Calu3 (cell line): Measurements from ENCODE around the gene MPC1. TPM values are rescaled to one million over a fixed set of nuclear protein-coding genes. Genes with fewer than 3 reads are reported as not detected.
"Not testable (repeated sequence)": the region's sequence is repeated elsewhere in the genome, so short reads cannot be mapped to it uniquely, and the experiment has no call there.

Experiments
- BruUV-seq: library from RNA; stranded (reverse); fragments of 400-500 nt; replicated peaks from 2 replicates; lab custom pipeline; 2021; lab: Mats Ljungman, UMichigan
- CTCF ChIA-PET: fragments of 300-600 bp; sonication (Branson Sonifier 250); formaldehyde crosslinking; loops from one replicate; lab custom pipeline; 2022; ENCODE audit warnings: antibody characterized with exemption; lab: Charles Lee
- DNase-seq: peaks from one replicate; pipeline ENCODE4 v3.0.0; 2022
- H3K27ac Mint-ChIP-seq: one replicate; pipeline ENCODE4 v1.8.0; 2022; ENCODE audit warnings: mixed read lengths; ENCODE audit not compliant: unreplicated experiment
- H3K27me3 Mint-ChIP-seq: one replicate; pipeline ENCODE4 v1.8.0; 2022; ENCODE audit warnings: mixed read lengths; ENCODE audit not compliant: unreplicated experiment
- H3K36me3 Mint-ChIP-seq: one replicate; pipeline ENCODE4 v1.8.0; 2022; ENCODE audit warnings: mild to moderate bottlenecking, moderate library complexity, mixed read lengths; ENCODE audit not compliant: insufficient read depth, unreplicated experiment
- H3K4me1 Mint-ChIP-seq: one replicate; pipeline ENCODE4 v1.8.0; 2022; ENCODE audit warnings: mild to moderate bottlenecking, low read depth, mixed read lengths; ENCODE audit not compliant: unreplicated experiment
- H3K4me3 Mint-ChIP-seq: one replicate; pipeline ENCODE4 v1.8.0; 2022; ENCODE audit warnings: mild to moderate bottlenecking, low read depth, moderate library complexity, mixed read lengths; ENCODE audit not compliant: unreplicated experiment
- H3K9me3 Mint-ChIP-seq: one replicate; pipeline ENCODE4 v1.8.0; 2022; ENCODE audit warnings: low read depth, mixed read lengths; ENCODE audit not compliant: unreplicated experiment
- CTCF ChIP-seq: fragments of 200-600 bp; IDR thresholded peaks from one replicate; pipeline ENCODE4 v1.8.0; 2022; ENCODE audit warnings: antibody characterized with exemption; ENCODE audit not compliant: unreplicated experiment
- intact Hi-C: fragments of 100-400 bp; cut with micrococcal nuclease; formaldehyde crosslinking; loops from one replicate; pipeline ENCODE4 v1.10.0; 2022; ENCODE audit not compliant: unreplicated experiment
- total RNA-seq: library from RNA; stranded (reverse); gene quantifications from 2 replicates; pipeline ENCODE4 v1.2.3, GENCODE V29; 2022

Gene MPC1
- total RNA-seq, 1 experiment from 2014 or later, result 48.9 TPM

GRCh38 chr6:166386111-166386510 lies 3.4 kb upstream of the MPC1 start:
- no TSS peak for BruUV-seq
- no peak for DNase-seq
- H3K4me3 Mint-ChIP-seq, result no peak overlapping the region
- H3K36me3 Mint-ChIP-seq, result peaks cover 35% of the 10 kb centered on the region
- H3K27ac Mint-ChIP-seq, result no peak overlapping the region
- H3K27me3 Mint-ChIP-seq, result no peaks in the 10 kb centered on the region
- H3K9me3 Mint-ChIP-seq, result no peaks in the 10 kb centered on the region
- intact Hi-C loops, result loop anchor here (5.0 kb wide), 1 partner anchor 109 kb away; no protein-coding TSS in a partner anchor
- CTCF ChIA-PET, result no interaction called here
- peaks cover 23% of the 10 kb centered on the region for H3K4me1 Mint-ChIP-seq
- no peak for TF ChIP-seq CTCF

- peaks cover 16% of the 10 kb centered on the region for H3K4me1 Mint-ChIP-seq
- peak overlapping the region; percentile 93 for H3K4me3 Mint-ChIP-seq
- TSS peak; percentile 67 for BruUV-seq
- not testable (repeated sequence) for H3K9me3 Mint-ChIP-seq, H3K27me3 Mint-ChIP-seq
- peak overlapping the region; percentile 74 for H3K27ac Mint-ChIP-seq
- peaks cover 36% of the 10 kb centered on the region for H3K36me3 Mint-ChIP-seq
- peak; percentile 51 for DNase-seq
- CTCF ChIA-PET, result interaction anchor here (0.5 to 0.9 kb wide), 2 partner anchors 73 to 544 kb away, joined by 3 to 7 read pairs; no protein-coding TSS in a partner anchor
- intact Hi-C loops, result loop anchor here (5.0 kb wide), 1 partner anchor 42 kb away; the partner anchor contains the start of gene SFT2D1
Observed at GRCh38 chr6:166383802-166384363, 1.1 kb upstream of the MPC1 start.

- no peak for TF ChIP-seq CTCF
- Mint-ChIP-seq H3K4me1 (peaks cover 8% of the 10 kb centered on the region), H3K27ac (no peak overlapping the region), H3K36me3 (peaks cover 36% of the 10 kb centered on the region), H3K9me3 (no peaks in the 10 kb centered on the region), H3K4me3 (peak overlapping the region; percentile 93), H3K27me3 (no peaks in the 10 kb centered on the region)
- intact Hi-C loops, result loop anchor here (5.0 kb wide), 1 partner anchor 40 kb away; the partner anchor contains the start of gene SFT2D1
- DNase-seq, result no peak
- CTCF ChIA-PET, result no interaction called here
- BruUV-seq, result no TSS peak
Observed at GRCh38 chr6:166382500-166382932, 224 bp downstream of the MPC1 start.

- Mint-ChIP-seq H3K4me1 (peaks cover 2% of the 10 kb centered on the region), H3K4me3 (peak overlapping the region; percentile 93), H3K27ac (peak overlapping the region; percentile 74), H3K9me3 (no peaks in the 10 kb centered on the region), H3K27me3 (no peaks in the 10 kb centered on the region), H3K36me3 (peaks cover 36% of the 10 kb centered on the region)
- no TSS peak for BruUV-seq
- CTCF ChIA-PET, result interaction anchor here (0.7 to 1.8 kb wide), 7 partner anchors 19 to 106 kb away, joined by 3 to 7 read pairs (median 5); no protein-coding TSS in a partner anchor
- DNase-seq, result peak; percentile 94
- peak; percentile 85 for TF ChIP-seq CTCF
- intact Hi-C loops, result loop anchor here (5.0 kb wide), 1 partner anchor 40 kb away; the partner anchor contains the start of gene SFT2D1
Observed at GRCh38 chr6:166381733-166382499, 824 bp downstream of the MPC1 start.
